CD14-positive monocyte (primary cell): ENCODE measurements around the gene PLCB1. TPM values are rescaled to one million over a fixed set of nuclear protein-coding genes. Genes with fewer than 3 reads are reported as not detected.

Experiments
- DNase-seq, 3 donors: peaks; one replicate each; pipeline ENCODE4 v3.0.0-alpha.2; 2011 to 2022
- H2AFZ ChIP-seq: 2 replicates; pipeline ENCODE4 v1.6.0; 2012; ENCODE audit warnings: mild to moderate bottlenecking, low read depth, low read length, inconsistent platforms; ENCODE audit not compliant: insufficient read depth, poor library complexity, severe bottlenecking
- H3K27ac ChIP-seq, 2 donors: 1 replicate in 1 of 2; 2 replicates in 1 of 2; pipeline ENCODE4 v1.5.1; 2012 to 2013; ENCODE audit warnings: low read length in 2 of 2, control low read depth in 1 of 2, inconsistent platforms in 1 of 2, low read depth in 1 of 2, mild to moderate bottlenecking in 1 of 2
- H3K27me3 ChIP-seq, 2 donors: one replicate each; pipeline versions ENCODE4 v1.6.0 to v1.6.1; 2011 to 2013; ENCODE audit warnings: low read length in 2 of 2; ENCODE audit not compliant: control insufficient read depth in 2 of 2, insufficient read depth in 2 of 2
- H3K36me3 ChIP-seq, 2 donors: replicated peaks in 1 of 2; 1 replicate in 1 of 2; 2 replicates in 1 of 2; pipeline versions ENCODE4 v1.5.1 to v1.6.1; 2012 to 2013; ENCODE audit warnings: low read length in 2 of 2, control low read depth in 1 of 2, inconsistent platforms in 1 of 2, mild to moderate bottlenecking in 1 of 2; ENCODE audit not compliant: insufficient read depth in 2 of 2, control insufficient read depth in 1 of 2
- H3K4me1 ChIP-seq, 2 donors: 1 replicate in 1 of 2; 2 replicates in 1 of 2; pipeline versions ENCODE4 v1.5.1 to v1.6.1; 2012 to 2013; ENCODE audit warnings: low read length in 2 of 2, control low read depth in 1 of 2, inconsistent platforms in 1 of 2, mild to moderate bottlenecking in 1 of 2, moderate library complexity in 1 of 2; ENCODE audit not compliant: insufficient read depth in 2 of 2, control insufficient read depth in 1 of 2
- H3K4me2 ChIP-seq: replicated peaks from 2 replicates; pipeline ENCODE3; 2012; ENCODE audit warnings: low read length, moderate library complexity, mild to moderate bottlenecking; ENCODE audit not compliant: poor library complexity, severe bottlenecking; ENCODE audit errors: extremely low read depth
- H3K4me3 ChIP-seq, 3 experiments: fragments of 200-600 bp in 1 of 3; sonication (generic) in 1 of 3; replicated peaks in 1 of 3; 1 replicate in 2 of 3; 2 replicates in 1 of 3; pipeline ENCODE4 v1.5.1; 2011 to 2013; ENCODE audit warnings: low read length in 3 of 3, mild to moderate bottlenecking in 3 of 3, control low read depth in 2 of 3, low read depth in 2 of 3, inconsistent platforms in 1 of 3, moderate library complexity in 1 of 3
- H3K79me2 ChIP-seq: 2 replicates; pipeline ENCODE4 v1.6.0; 2012; ENCODE audit warnings: mild to moderate bottlenecking, control low read depth, inconsistent platforms, low read length, moderate library complexity; ENCODE audit not compliant: insufficient read depth
- H3K9ac ChIP-seq: 2 replicates; pipeline ENCODE4 v1.6.0; 2017; ENCODE audit warnings: low read length, mild to moderate bottlenecking; ENCODE audit not compliant: insufficient read depth, poor library complexity, severe bottlenecking
- H3K9me3 ChIP-seq, 2 donors: replicated peaks in 1 of 2; 1 replicate in 1 of 2; 2 replicates in 1 of 2; pipeline versions ENCODE4 v1.5.1 to v1.6.1; 2012 to 2013; ENCODE audit warnings: low read length in 2 of 2, control low read depth in 1 of 2; ENCODE audit not compliant: control insufficient read depth in 1 of 2, insufficient read depth in 1 of 2
- H4K20me1 ChIP-seq: 2 replicates; pipeline ENCODE4 v1.6.0; 2012; ENCODE audit warnings: mild to moderate bottlenecking, low read length, control low read depth, moderate library complexity; ENCODE audit not compliant: insufficient read depth
- H3K27ac Mint-ChIP-seq, 7 donors: one replicate each; pipeline ENCODE4 v1.8.0; 2020; ENCODE audit warnings: mild to moderate bottlenecking in 7 of 7, mixed read lengths in 7 of 7, moderate library complexity in 6 of 7, inconsistent platforms in 2 of 7
- H3K27me3 Mint-ChIP-seq, 3 donors: one replicate each; pipeline ENCODE4 v1.8.0; 2021 to 2022; ENCODE audit warnings: low read depth in 3 of 3, mild to moderate bottlenecking in 3 of 3, mixed read lengths in 3 of 3, moderate library complexity in 3 of 3, inconsistent platforms in 1 of 3
- H3K36me3 Mint-ChIP-seq, 2 donors: one replicate each; pipeline ENCODE4 v1.8.0; 2020; ENCODE audit warnings: mixed read lengths in 2 of 2, inconsistent platforms in 1 of 2, mild to moderate bottlenecking in 1 of 2
- H3K4me1 Mint-ChIP-seq: one replicate; pipeline ENCODE4 v1.8.0; 2020; ENCODE audit warnings: mild to moderate bottlenecking, mixed read lengths
- H3K4me3 Mint-ChIP-seq, 2 donors: one replicate each; pipeline ENCODE4 v1.8.0; 2020; ENCODE audit warnings: mild to moderate bottlenecking in 2 of 2, mixed read lengths in 2 of 2, moderate library complexity in 1 of 2
- H3K9me3 Mint-ChIP-seq, 7 donors: one replicate each; pipeline ENCODE4 v1.8.0; 2020 to 2022; ENCODE audit warnings: mixed read lengths in 7 of 7, mild to moderate bottlenecking in 6 of 7, moderate library complexity in 6 of 7, inconsistent platforms in 2 of 7
- CTCF ChIP-seq: fragments of 200-600 bp; IDR thresholded peaks from one replicate; pipeline ENCODE4 v1.8.0; 2022; ENCODE audit warnings: antibody characterized with exemption, mild to moderate bottlenecking
- WGBS: methylation state at CpG from one replicate; pipeline ENCODE4 v1.1.5; 2013; ENCODE audit warnings: missing lambda C conversion rate; ENCODE audit not compliant: insufficient coverage; 5-methylcytosine and 5-hydroxymethylcytosine counted together
- intact Hi-C, 2 donors: fragments of 100-400 bp; cut with micrococcal nuclease; formaldehyde crosslinking; loops; one replicate each; pipeline versions ENCODE4 v1.15.0 to v1.15.1; 2023
- polyA plus RNA-seq, 3 donors: library from polyadenylated mRNA; depleted of rRNA in 1 of 3; unstranded in 2 of 3; stranded (reverse) in 1 of 3; fragments of 300-500 nt in 2 of 3; fragments of >200 nt in 1 of 3; fragmentation: Illumina TruSeq in 2 of 3; gene quantifications; 1 replicate in 2 of 3; 2 replicates in 1 of 3; pipeline ENCODE4 v1.2.3, GENCODE V29; 2012 to 2021

The PLCB1 gene
- polyA plus RNA-seq, 3 donors: 8.6 to 16.4 (median 13.2) TPM

GRCh38 chr20:8903655-8904605, 771.9 kb downstream of the PLCB1 start:
- Histone ChIP-seq H2AFZ (no peak overlapping the region), H3K4me3 (no peak overlapping the region), H3K79me2 (no peaks in the 10 kb centered on the region), H3K9me3 (no peaks in the 10 kb centered on the region), H3K9ac (no peak overlapping the region), H3K4me1 (no peaks in the 10 kb centered on the region), H4K20me1 (no peaks in the 10 kb centered on the region), H3K36me3 (no peaks in the 10 kb centered on the region), H3K27me3 (no peaks in the 10 kb centered on the region), H3K27ac (no peak overlapping the region), H3K4me2 (no peak overlapping the region)
- no peak for DNase-seq
- Mint-ChIP-seq H3K27me3 (no peaks in the 10 kb centered on the region), H3K4me3 (no peak overlapping the region), H3K27ac (no peak overlapping the region), H3K4me1 (no peaks in the 10 kb centered on the region), H3K9me3 (peaks cover 0 to 8% (median 0%) of the 10 kb centered on the region in 7 donors), H3K36me3 (no peaks in the 10 kb centered on the region)
- intact Hi-C loops: no loop called here
- TF ChIP-seq CTCF: no peak
- no CpG with 5 or more reads among the region's 2 CpGs for WGBS

- no peak overlapping the region for H2AFZ ChIP-seq
- no peaks in the 10 kb centered on the region for H3K36me3 ChIP-seq
- no peaks in the 10 kb centered on the region for H4K20me1 ChIP-seq
- no peaks in the 10 kb centered on the region for H3K9me3 ChIP-seq
- H3K27ac Mint-ChIP-seq: no peak overlapping the region
- H3K4me3 Mint-ChIP-seq: no peak overlapping the region
- H3K4me1 Mint-ChIP-seq: no peaks in the 10 kb centered on the region
- no peak for DNase-seq
- H3K4me2 ChIP-seq: no peak overlapping the region
- no peaks in the 10 kb centered on the region for H3K36me3 Mint-ChIP-seq
- peaks cover 0 to 1% (median 0%) of the 10 kb centered on the region in 3 donors for H3K27me3 Mint-ChIP-seq
- no peaks in the 10 kb centered on the region for H3K4me1 ChIP-seq
- intact Hi-C loops: no loop called here
- no peak overlapping the region for H3K4me3 ChIP-seq
- no peaks in the 10 kb centered on the region for H3K79me2 ChIP-seq
- no peak overlapping the region for H3K27ac ChIP-seq
- peaks cover 0 to 5% (median 2%) of the 10 kb centered on the region in 7 donors for H3K9me3 Mint-ChIP-seq
- TF ChIP-seq CTCF: no peak
- H3K9ac ChIP-seq: no peak overlapping the region
- H3K27me3 ChIP-seq: no peaks in the 10 kb centered on the region
These were observed 777.5 kb downstream of the PLCB1 start for GRCh38 chr20:8909596-8909995.
